ENCODE data around the gene GARNL3.

GARNL3 gene

DNA sequence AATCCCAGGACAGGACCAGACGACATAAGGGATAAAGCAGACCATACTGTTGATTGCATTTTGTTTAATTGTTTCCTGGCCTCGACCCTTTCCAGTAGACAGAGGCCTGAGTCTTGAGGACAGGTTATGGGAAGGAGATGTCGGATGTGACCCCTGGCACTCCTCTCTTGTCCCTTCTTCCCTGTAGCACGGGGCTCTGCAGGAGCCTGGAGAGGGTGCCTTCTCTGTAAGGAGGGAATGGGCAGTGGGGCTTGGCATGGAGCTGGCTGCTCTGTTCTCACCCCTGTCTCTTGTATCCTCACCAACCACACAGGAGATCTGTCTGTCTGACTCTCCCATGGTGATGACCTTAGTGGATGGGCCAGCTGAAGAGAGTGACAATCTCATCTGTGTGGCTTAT lies 92.3 kb downstream of the GARNL3 start:
- no peak for DNase-seq

DNA sequence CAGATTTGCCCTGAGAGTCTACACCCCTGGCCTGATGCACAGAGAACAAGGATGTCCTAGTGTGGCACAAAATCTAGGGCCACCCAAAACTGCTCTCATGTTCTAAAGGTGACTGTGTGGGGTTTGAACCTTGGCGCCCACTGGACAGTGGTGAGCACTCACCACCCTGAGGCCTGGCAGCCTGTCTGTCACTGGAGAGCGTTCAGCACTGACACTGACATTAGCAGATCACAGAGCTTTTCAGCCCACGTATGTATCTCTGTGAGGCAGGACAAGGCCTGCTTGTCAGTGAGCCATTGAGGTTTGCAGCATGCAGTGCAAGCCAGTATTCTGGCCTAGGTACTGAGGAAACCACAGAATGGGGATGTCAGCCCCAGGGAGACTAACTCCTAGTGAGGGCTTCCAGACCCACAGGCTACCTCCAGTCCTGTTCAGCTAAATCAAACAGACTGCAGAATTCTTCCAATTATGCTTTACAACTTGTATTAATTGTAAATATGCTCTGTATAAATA lies 93.5 kb downstream of the GARNL3 start:
- no peak for DNase-seq

DNA sequence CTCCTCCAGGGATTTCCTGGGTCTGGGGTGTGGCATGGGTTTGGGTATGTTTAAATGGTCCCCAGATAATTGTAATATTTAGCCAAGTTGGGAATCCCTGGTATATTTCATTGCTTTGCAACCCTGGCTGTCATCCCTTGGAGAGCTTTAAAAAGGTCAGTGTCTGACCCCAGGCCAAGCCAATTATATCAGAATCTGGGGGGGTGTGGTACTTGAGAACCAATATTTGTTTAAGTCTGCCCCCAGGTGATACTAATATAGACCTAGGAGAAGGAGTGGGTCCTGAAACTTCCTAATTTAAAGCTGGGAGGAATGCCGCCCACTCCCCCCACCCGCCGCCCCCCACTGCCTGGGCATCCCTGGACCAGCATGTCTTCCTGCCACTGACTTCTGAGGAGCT lies 94.2 kb downstream of the GARNL3 start:
- DNase-seq, result no peak

DNA sequence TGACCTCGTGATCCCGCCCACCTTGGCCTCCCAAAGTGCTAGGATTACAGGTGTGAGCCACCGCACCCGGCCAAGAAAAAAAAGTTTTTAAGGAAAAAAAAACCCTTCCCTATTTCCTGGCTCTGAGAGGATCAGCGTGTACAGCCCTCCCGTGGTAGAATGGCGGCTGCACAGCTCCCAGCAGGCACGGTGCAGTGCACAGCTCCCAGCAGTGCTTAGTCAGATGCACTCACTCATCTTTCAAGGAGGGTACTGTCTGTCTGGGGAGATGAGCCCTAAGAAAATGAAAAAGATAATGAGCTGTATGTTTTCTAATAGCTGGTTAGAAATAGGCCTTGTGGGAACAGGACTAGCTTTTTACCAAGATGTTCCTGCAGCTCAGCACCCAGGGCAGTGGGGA lies 95.7 kb downstream of the GARNL3 start:
- DNase-seq, result no peak

DNA sequence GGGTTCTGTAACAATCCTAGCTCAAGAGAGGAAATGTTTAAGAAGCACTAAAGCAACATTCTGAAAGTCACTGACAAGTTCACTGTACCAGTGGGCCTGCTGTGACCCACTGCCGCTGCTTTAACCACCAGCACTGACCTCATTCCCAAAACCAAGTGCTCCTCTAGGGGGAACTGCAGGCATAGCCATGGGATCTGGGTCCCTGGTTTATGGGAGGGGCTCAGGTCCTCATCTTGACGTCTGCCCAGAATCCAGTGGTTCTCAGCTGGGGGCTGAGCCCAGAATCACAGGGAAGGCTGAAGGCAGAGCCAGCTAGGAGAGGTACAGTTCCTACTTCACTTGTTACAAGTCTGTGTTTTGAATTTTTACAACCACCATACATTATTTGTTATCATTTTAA lies 96.3 kb downstream of the GARNL3 start:
- peak; percentile 38 for DNase-seq

DNA sequence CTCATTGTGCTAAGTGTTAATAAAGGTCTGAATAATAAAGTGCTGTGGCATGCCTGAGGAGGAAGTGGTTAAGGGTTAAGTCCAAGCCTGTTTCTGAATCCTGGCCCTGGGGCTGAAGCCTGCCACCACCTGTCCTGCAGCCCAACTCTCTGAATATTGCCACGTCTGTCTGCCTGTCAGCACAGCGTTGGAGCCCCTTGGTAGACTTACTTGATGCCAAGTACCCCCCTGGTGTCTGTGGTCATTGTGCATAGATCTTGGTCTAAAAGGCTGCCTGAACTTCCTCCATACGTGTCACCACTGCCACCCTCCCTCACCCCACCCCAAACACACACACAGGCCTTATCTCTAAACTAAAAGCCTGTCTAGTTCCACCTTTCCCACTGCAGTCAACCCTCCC lies 97.0 kb downstream of the GARNL3 start:
- peak; percentile 71 for DNase-seq

DNA sequence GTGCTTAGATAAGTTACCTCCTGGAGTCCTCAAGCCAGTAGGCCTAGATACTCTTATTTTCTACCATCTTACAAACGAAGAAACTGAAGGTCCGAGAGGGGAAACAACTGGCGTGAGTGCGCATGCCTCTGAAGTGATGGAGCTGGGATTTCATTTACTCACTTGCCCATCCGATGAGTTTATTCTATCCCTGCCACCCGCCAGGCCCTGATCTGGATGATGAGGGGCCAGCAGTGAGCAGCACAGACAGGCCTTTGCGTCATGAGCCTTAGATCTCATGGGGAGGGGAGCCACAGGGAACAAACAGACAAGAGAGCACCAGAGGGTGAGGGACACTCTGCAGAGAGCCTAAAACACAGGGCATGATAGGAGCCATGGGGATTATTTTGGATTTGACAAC lies 98.3 kb downstream of the GARNL3 start:
- no peak for DNase-seq

DNA sequence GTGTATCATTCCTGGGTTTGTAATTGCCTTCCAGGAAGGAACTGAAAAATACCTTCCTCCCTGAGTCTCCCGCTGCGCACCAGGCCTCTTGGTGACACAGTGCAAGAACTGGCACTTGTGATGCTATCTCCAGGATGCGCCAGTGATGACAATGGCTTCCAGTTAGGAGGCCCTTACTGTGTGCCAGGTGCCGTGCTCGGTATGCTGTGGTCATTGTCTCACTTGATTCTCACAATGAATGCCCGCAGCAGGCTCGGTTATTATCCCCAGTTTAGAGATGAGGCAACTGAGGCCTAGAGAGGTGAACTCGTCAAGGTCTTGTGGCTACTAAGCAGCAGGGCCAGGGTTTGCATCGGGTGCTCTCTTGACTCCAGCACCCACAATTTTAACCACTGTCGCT lies 100.9 kb downstream of the GARNL3 start:
- DNase-seq, result no peak

DNA sequence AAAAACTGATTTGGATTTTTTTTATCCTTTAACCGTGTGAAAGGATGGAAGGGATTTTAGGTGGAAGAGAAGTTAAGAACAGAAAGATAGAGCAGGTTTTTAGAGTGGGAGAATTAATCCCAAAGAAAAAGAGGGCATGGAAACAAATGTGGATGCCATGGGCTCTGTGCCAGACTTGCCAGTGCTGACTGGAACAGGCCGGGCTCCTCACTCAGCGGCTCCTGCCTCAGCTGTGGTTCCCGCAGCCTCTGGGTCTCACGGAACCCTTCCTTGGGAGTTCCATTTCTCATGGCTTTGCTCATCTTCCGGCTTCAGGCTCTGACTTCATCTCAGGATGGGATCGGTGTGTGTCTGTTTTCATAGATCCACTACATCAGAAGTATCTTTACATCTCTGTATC lies 102.0 kb downstream of the GARNL3 start:
- DNase-seq, result no peak

DNA sequence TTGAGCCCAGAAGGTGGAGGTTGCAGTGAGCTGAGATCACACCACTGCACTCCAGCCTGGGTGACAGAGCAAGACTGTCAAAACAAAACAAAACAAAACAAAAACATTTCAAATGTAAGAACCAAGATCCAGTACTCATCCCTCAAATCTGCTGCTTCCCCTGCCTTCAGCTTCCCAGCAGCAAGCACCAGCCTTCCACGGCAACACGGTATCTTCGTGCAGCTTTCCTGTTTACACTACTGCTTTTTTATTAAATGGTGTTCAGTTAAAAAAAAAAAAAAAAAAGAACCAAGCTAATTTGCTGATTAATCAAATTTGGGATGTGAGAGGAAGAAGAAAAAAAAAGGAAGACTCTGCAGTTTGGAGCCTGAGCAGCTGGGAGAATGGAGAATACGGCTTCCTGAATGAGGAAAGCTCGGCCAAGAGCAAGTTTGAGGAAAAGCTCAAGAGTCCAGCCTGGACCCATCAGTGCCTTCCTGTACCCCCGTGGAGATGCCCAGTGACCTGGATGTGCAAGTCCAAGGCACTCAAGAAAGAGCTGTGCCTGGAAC lies 104.4 kb downstream of the GARNL3 start:
- no peak for DNase-seq

DNA sequence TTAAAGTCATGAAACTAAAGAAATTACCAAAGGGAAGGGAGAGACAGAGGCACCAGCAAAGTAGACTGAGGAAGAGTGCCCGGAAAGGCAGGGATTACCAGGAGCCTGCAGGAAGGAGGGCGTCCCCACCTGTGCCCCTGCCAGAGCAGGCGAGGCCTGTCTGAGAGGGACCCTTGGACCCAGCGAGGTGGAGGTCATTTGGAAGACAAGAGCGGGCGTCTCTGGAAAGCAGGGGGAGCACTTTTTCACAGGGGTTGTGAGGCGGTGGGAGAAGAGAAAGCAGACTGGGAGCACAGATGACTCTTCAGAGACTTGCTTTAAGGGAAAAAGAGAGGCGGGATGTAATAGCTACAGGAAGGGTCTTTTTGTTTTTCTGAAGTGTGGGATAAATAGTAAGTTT lies 104.9 kb downstream of the GARNL3 start:
- DNase-seq, result no peak

DNA sequence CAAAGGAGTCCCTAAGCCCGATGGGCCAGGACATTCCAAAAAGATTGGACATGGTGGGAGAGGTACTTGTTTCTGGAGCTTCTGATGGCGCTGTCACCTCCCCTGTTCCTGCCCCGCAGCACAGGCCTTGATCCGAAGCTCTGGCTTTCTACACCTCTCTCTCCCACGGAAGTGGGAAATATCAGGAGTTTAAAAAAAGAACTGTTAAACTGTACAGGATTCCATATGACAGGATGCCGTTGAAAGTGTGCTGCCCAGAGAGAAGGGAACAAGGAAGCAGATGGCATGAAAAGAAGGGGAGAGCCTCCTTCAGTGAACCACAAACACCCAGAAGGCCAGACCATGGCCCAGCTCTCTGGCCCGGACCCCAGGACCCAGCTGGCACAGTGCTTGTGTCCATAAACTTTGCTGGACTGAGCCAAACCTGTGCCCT lies 105.6 kb downstream of the GARNL3 start:
- DNase-seq, result no peak

DNA sequence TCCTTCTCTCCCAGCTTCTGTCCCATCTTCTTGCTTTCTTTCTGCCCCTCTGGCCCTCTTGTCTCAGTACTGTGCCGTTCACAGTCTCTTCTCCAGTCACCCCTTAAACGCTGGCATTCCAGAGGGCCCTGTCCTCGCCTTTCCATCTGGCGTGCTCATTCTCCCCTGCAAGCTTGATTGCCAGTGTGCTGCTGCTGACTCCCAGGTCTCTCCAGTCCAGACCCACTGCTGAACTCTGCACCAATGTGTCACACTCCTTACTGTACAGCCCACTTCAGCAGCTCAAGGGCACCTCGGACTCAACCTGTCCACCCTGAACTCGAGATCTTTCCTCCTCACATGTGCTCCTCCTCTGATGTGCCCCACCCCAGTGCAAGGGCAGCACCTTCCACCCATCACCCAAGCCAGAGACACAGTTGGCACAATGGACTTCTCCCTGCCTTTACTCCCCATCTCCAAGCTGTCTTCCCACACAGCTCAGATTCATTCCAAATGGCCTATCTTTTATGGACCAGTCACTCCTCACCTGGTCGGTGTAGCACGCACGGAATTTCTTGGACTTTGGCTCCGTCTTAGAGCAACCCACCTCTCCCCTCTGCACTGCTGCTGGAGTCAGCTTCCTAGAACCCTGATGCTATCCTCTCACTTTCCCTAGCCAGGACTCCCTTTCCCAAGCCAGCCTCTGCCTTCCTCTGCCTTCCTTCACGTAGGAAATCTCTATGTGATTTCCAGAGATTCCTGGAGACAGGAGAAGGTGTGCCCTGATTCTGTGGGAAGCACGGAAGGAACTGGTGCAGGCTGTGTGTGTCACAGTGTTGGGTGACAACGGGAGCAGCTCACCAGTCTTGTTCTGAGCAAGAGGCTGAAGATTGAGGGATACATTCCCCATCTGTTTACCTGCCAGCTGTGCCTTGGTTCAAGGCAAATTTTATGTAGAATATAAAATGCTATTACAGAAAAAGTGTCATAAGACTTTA lies 106.4 kb downstream of the GARNL3 start:
- DNase-seq, result no peak

DNA sequence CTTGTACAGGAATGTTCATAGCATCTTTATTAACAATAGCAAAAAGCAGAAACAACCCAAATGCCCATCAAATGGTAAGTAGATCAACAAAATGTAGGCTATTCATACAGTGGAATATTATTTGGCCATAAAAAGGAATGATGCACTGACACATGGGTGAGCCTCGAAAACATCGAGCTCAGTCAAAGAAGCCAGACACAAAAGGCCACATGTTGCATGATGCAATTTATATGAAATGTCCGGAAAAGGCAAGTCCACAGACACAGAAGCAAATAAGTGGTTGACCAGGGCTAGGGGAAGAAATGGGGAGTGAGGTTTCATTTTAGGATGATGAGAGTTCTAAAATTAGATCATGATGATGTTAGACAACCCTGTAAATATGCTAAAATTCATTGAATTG lies 115.9 kb downstream of the GARNL3 start:
- no peak for DNase-seq

DNA sequence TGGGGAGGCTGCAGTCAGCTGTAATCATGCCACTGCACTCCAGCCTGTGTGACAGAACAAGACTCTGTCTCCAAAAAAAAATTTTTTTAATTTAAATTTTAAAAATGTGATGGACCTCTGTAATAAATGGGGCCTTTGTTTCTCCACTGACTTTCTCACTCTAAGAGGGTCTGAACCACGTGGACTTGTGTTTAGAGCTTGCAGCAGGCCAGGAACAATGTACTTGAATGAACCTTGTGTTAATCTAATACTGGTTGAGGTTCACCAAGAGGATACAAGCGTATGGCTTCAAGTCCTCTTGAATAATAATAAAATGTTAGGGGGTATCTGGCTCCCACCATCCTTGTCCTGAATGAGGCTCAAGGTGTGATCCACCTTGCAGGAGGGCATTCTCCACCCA lies 118.0 kb downstream of the GARNL3 start:
- DNase-seq, result no peak

DNA sequence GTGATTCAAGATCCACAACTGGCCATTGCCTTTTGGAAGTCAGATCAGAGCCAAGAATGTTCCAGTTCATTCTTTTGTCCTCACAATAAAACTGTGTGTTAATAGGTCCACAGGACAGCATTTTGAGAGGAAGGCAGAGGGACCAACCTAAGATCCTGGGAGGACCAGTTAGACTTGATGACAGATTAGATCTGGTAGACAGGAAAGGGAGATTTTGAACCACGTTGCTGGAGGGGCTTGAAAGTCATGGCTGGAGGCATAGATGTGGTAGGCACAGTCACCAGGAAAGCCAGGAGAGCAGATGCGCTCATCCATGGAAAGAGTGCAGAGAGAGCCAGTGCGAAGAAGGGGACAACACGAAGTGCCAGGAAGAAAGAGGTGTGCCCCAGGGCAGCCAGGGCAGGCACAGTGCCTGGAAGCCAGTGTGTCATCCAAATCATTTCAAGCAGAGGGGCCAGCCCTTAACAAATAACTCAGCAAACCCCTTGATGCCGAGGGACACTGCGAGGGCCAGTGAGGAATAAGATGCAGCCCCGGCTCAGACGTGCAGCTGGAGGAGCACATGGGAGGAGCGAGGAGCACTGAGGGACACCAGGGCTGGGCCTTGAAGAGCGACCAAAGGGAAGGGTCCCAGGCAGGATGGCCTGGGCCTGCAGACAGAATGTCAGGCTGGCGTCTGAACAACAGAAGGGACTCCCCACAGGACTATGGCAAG lies 119.6 kb downstream of the GARNL3 start:
- no peak for DNase-seq

DNA sequence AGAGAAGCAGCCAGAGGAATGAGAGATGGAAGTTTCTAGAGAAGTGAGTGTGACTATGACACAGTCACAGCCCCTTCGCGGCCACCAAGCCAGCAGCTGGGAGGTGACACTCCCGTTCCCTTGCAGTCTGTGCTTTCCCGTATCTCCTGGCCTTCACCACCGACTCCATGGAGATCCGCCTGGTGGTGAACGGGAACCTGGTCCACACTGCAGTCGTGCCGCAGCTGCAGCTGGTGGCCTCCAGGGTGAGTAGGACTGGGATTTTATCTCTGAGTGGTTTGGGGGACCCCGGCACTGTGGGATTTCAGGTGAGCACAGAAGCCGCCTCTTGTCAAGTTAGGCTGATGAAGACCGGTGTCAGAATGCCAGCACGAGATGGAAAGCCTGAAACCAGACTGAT lies 120.3 kb downstream of the GARNL3 start:
- no peak for DNase-seq

DNA sequence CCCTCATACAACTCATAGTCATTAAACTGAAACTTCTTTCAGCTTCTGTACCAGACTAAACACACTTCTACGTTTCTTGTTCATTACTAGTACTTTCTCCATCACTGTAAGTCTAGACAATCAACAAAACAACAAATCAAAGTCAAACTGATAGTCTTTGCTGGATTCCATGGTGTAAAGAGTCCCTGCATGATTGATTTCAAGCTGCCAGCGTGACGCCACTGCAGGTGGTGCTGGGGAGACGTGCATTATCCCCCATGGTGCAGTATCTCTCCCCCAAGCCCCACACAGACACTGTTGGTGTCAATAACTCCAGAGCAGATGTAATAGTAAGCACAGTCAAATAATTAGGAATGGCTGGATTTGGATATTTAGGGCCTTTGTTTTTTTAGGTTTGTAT lies 121.7 kb downstream of the GARNL3 start:
- no peak for DNase-seq

DNA sequence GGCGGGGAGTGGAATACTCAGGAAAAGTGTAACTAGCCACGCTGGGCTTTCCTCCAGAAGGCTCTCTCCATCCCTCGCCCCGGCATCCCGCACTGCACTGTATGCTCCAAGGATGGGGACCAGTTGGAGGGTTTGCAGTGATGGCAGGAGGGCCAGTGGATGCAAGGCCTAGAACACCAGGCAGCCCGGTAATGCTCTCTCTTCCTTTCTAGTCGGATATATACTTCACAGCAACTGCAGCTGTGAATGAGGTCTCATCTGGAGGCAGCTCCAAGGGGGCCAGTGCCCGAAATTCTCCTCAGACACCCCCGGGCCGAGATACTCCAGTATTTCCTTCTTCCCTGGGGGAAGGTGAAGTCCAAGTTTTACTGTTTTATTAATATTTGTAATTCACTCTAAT lies 122.4 kb downstream of the GARNL3 start:
- no peak for DNase-seq

DNA sequence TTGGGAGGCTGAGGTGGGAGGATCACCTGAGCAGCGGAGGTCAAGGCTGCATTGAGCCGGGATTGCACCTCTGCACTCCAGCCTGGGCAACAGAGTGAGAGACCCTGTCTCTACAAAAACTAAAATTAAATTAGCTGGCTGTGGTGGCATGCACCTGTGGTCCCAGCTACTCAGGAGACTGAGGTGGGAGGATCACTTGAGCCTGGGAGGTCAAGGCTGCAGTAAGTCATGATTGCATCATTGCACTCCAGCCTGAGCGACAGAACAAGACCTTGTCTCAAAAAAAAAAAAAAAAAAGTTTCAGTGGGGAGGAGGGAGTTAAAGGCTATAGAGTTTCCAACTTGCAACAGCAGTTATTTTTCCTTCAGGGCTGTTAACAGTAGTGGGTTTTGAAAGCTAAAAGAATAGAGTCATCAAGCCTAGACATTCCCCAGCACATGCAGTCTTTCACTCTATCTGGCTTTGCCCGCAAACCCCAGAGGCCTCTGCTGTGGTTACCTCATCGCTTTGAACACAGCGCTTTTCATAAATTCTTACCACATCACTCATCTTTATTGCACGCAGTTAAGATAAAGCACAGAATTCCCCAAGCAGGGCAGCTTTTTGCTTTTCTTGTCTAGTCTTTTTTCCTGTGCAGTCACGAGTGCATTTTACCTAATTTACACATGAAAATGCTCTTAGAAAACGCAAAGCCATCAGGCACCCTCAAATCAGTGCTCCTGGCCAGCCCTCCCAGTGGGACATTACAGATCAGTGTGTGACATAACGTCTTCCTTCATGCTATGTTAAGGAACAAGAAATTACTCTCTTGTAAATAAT lies 123.7 kb downstream of the GARNL3 start:
- DNase-seq, result peak; percentile 79

DNA sequence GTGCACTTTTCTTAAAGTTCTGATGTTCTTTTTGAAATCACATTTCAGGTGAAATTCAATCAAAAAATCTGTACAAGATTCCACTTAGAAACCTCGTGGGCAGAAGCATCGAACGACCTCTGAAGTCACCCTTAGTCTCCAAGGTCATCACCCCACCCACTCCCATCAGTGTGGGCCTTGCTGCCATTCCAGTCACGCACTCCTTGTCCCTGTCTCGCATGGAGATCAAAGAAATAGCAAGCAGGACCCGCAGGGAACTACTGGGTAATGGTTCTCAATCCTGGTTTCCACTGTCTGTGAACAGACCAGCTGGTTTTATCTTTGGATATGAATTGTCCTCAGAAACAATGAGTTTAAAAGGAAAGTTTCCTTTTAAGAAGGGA lies 124.3 kb downstream of the GARNL3 start:
- no peak for DNase-seq

DNA sequence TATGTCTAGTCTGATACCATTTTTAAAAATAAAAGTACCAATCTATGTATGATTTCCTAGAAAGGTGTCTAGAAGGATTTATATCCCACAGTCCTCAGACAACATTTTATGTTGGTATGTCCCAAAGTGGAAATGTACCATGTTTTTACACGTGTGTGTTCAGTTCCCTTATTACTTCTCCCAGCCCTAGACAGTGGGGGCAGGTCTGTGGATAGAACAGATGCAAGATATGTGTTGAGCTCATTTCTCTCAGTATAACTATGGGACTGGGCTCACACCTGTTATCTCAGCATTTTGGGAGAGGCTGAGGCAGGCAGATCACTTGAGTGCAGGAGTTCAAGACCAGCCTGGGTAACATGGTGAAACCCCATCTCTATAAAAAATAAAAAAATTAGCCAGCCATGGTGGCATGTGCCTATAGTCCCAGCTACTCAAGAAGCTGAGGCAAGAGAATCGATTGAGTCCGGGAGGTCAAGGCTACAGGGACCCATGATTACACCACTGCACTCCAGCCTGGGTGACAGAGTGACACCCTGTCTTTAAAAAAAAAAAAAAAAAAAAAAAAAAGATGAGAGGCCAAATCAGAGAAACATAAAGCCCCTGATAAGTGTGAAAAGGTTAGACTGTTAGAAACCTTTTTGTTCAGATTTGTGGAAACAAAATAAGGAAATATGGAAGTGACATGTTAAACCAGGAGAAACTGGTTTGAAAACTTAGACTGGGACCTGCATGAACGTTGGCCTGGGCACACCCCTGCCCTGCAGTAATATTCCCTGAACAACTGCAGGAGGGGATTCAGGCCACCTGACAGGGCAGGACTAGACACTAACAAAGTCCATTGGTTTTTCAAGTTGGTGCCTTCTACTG lies 125.0 kb downstream of the GARNL3 start:
- no peak for DNase-seq
